Fibroblast of lung (primary cell): ENCODE results near the gene TLR1. TPM values are rescaled to one million over a fixed set of nuclear protein-coding genes. Genes with fewer than 3 reads are reported as not detected.

ENCODE experiments used
- DNase-seq, 2 donors: peaks; one replicate each; pipeline versions ENCODE4 v3.0.0 to v3.0.0-alpha.2; 2010; ENCODE audit warnings: low read depth in 2 of 2
- H2AFZ ChIP-seq: 2 replicates; pipeline ENCODE4 v1.5.1; 2012; ENCODE audit warnings: low read length, control low read depth, inconsistent platforms
- H3K27ac ChIP-seq: 2 replicates; pipeline ENCODE4 v1.5.1; 2011; ENCODE audit warnings: low read length, control low read depth; ENCODE audit not compliant: insufficient read depth
- H3K27me3 ChIP-seq: 2 replicates; pipeline ENCODE4 v1.5.1; 2011; ENCODE audit warnings: mild to moderate bottlenecking, low read length; ENCODE audit not compliant: control insufficient read depth, insufficient read depth
- H3K36me3 ChIP-seq: 2 replicates; pipeline ENCODE4 v1.5.1; 2011; ENCODE audit warnings: low read length; ENCODE audit not compliant: control insufficient read depth, insufficient read depth
- H3K4me1 ChIP-seq: 2 replicates; pipeline ENCODE4 v1.5.1; 2011; ENCODE audit warnings: low read length; ENCODE audit not compliant: control insufficient read depth, insufficient read depth; ENCODE audit errors: extremely low read depth
- H3K4me2 ChIP-seq: 2 replicates; pipeline ENCODE4 v1.5.1; 2011; ENCODE audit warnings: low read length, control low read depth; ENCODE audit not compliant: insufficient read depth; ENCODE audit errors: extremely low read depth
- H3K4me3 ChIP-seq, 4 experiments: fragments of 200-600 bp in 1 of 4; sonication (generic) in 1 of 4; replicated peaks in 1 of 4; 2 replicates each; pipeline ENCODE4 v1.5.1; 2011 to 2016; ENCODE audit warnings: low read length in 4 of 4, low read depth in 3 of 4, mild to moderate bottlenecking in 3 of 4, control low read depth in 2 of 4, inconsistent platforms in 1 of 4, mixed read lengths in 1 of 4; ENCODE audit not compliant: insufficient read depth in 1 of 4; ENCODE audit errors: control extremely low read depth in 1 of 4
- H3K79me2 ChIP-seq: 2 replicates; pipeline ENCODE4 v1.5.1; 2012; ENCODE audit warnings: mild to moderate bottlenecking, low read length, inconsistent platforms; ENCODE audit not compliant: control insufficient read depth, insufficient read depth
- H3K9ac ChIP-seq: 2 replicates; pipeline ENCODE4 v1.5.1; 2011; ENCODE audit warnings: mild to moderate bottlenecking, low read length, control low read depth; ENCODE audit not compliant: insufficient read depth
- H3K9me3 ChIP-seq: 2 replicates; pipeline ENCODE4 v1.5.1; 2012; ENCODE audit warnings: low read depth, low read length; ENCODE audit not compliant: control insufficient read depth, insufficient read depth
- H4K20me1 ChIP-seq: 2 replicates; pipeline ENCODE4 v1.5.1; 2011; ENCODE audit warnings: low read length; ENCODE audit not compliant: control insufficient read depth, insufficient read depth; ENCODE audit errors: extremely low read depth
- EZH2 ChIP-seq: IDR thresholded peaks from 2 replicates; pipeline ENCODE4 v1.5.1; 2012; ENCODE audit warnings: low read length, control low read depth, mild to moderate bottlenecking; ENCODE audit errors: missing control alignments
- polyA plus RNA-seq, 2 donors: library from polyadenylated mRNA; depleted of rRNA in 1 of 2; stranded (reverse) in 1 of 2; unstranded in 1 of 2; fragments of >200 nt; gene quantifications; 2 replicates each; pipeline ENCODE4 v1.2.1, GENCODE V29; 2011 to 2012; ENCODE audit warnings: missing spikeins in 1 of 2
- total RNA-seq: library from RNA; depleted of rRNA; stranded (reverse); fragments of >200 nt; gene quantifications from 2 replicates; pipeline ENCODE4 v1.2.1, GENCODE V29; 2014
- TF ChIP-seq, protein P1 (sequence below), 2 donors: IDR thresholded peaks in 1 of 2; conservative IDR thresholded peaks in 1 of 2; 1 replicate in 1 of 2; 2 replicates in 1 of 2; pipeline ENCODE4 v1.5.1; 2011 to 2012; ENCODE audit warnings: low read length in 2 of 2, control low read depth in 1 of 2, inconsistent platforms in 1 of 2, low read depth in 1 of 2, mild to moderate bottlenecking in 1 of 2

Gene TLR1
- total and polyA plus RNA-seq, 2 donors (not counting 1 experiment from before 2014, with no cell fraction given): 0.77 to 1.7 TPM

DNA sequence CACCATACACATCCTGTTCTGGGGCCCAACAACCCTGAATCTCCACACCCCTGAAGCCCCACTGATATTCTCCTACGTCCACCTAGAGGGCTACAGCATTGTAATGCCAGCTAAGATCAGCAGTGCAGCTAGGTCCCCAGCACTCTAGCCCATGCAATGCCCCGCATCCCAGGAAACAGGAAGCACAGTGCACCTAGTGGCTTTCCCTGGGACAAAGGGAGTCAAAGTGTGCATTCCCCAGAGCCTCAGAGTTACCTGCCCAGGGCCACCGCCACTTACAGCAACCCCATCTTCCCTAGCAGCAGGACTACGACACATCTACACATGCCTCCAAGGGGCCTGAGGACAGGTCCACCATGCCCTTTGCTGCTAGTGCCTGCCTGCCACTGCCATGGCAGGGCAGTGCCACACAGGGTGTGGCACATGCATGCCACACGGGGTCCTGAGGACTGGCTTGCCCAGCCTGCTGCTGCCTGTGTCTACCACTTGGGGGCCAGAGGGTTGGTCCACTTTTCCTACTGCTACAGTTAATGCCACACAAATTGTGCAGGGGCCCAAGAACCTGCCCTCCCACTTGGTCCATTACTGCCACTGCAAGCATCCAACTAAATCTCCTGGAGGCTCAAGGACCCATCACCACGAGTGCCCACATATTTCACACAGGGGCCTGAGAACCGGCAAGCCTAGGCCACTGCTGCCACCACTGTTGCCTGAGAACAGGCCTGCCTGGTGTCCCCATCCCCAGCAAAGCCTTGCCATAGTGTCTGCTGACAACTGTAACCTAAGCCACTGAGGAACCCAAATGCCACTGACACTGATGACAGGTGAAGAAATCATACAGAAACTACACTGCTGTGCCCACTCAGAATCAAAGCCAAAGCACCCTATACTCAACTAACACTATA lies 28.3 kb upstream of the TLR1 start:
- H3K27me3 ChIP-seq: no peaks in the 10 kb centered on the region
- H3K36me3 ChIP-seq: no peaks in the 10 kb centered on the region
- no peak for TF ChIP-seq EZH2
- TF ChIP-seq, protein P1, sequence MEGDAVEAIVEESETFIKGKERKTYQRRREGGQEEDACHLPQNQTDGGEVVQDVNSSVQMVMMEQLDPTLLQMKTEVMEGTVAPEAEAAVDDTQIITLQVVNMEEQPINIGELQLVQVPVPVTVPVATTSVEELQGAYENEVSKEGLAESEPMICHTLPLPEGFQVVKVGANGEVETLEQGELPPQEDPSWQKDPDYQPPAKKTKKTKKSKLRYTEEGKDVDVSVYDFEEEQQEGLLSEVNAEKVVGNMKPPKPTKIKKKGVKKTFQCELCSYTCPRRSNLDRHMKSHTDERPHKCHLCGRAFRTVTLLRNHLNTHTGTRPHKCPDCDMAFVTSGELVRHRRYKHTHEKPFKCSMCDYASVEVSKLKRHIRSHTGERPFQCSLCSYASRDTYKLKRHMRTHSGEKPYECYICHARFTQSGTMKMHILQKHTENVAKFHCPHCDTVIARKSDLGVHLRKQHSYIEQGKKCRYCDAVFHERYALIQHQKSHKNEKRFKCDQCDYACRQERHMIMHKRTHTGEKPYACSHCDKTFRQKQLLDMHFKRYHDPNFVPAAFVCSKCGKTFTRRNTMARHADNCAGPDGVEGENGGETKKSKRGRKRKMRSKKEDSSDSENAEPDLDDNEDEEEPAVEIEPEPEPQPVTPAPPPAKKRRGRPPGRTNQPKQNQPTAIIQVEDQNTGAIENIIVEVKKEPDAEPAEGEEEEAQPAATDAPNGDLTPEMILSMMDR (conservative IDR thresholded peaks at IDR 0.05 in 1 of 2, IDR thresholded peaks at IDR 0.05 in 1 of 2; ENCODE audit: low read depth in 1 of 2, low read length in 2 of 2): no peak
- no peak for DNase-seq
- H3K9ac ChIP-seq: no peak overlapping the region
- no peak overlapping the region for H3K4me3 ChIP-seq
- no peaks in the 10 kb centered on the region for H3K9me3 ChIP-seq
- no peaks in the 10 kb centered on the region for H3K4me1 ChIP-seq
- no peaks in the 10 kb centered on the region for H3K79me2 ChIP-seq
- H2AFZ ChIP-seq: no peak overlapping the region
- H3K4me2 ChIP-seq: no peak overlapping the region
- H3K27ac ChIP-seq: no peak overlapping the region
- H4K20me1 ChIP-seq: no peaks in the 10 kb centered on the region

DNA sequence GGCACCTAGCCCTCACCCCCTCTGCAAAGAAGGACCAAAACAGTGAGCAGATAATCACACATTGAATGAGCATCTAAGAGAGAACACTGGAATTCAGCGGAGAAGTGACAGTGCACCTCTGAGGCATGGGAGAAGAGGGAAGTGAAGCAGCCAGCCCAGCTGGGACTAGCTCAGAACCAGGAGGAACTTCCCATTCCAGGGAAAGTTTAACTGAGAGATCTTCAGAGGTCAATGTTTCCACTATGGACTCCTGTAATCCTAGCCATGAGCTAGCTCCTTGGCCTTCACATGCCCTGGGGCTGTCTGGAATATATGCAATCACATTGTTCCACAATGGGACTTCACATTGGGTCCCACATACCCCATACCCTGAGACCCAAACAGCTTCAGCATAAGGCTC lies 27.6 kb upstream of the TLR1 start:
- Histone ChIP-seq H3K4me3 (no peak overlapping the region), H4K20me1 (no peaks in the 10 kb centered on the region), H3K79me2 (no peaks in the 10 kb centered on the region), H3K9me3 (no peaks in the 10 kb centered on the region), H3K9ac (no peak overlapping the region), H2AFZ (no peak overlapping the region), H3K4me1 (no peaks in the 10 kb centered on the region), H3K4me2 (no peak overlapping the region), H3K36me3 (no peaks in the 10 kb centered on the region), H3K27ac (no peak overlapping the region), H3K27me3 (no peaks in the 10 kb centered on the region)
- DNase-seq: no peak
- no peak for TF ChIP-seq EZH2
- TF ChIP-seq, protein P1 (conservative IDR thresholded peaks at IDR 0.05 in 1 of 2, IDR thresholded peaks at IDR 0.05 in 1 of 2; ENCODE audit: low read depth in 1 of 2, low read length in 2 of 2): no peak

DNA sequence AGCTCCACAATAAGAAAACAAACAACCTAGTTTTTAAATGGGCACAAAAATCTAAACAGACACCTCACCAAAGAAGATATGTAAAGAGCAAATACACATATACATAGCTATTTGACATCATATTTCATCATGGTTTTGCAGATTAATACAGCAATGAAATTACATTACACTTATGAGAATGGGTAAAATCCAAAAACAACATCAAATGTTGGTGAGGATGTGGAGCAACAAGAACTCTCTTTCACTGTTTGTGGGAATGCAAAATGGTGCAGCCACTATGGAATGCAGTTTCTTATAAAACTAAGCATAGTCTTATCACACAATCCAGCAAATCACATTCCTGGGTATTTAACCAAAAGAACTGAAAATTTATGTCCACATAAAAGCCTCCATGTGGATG lies 27.1 kb upstream of the TLR1 start:
- Histone ChIP-seq H3K9ac (no peak overlapping the region), H3K27me3 (no peaks in the 10 kb centered on the region), H3K9me3 (no peaks in the 10 kb centered on the region), H3K4me3 (no peak overlapping the region), H3K36me3 (no peaks in the 10 kb centered on the region), H3K4me1 (no peaks in the 10 kb centered on the region), H2AFZ (no peak overlapping the region), H3K27ac (no peak overlapping the region), H3K4me2 (no peak overlapping the region), H4K20me1 (no peaks in the 10 kb centered on the region), H3K79me2 (no peaks in the 10 kb centered on the region)
- no peak for TF ChIP-seq EZH2
- TF ChIP-seq, protein P1 (conservative IDR thresholded peaks at IDR 0.05 in 1 of 2, IDR thresholded peaks at IDR 0.05 in 1 of 2; ENCODE audit: low read depth in 1 of 2, low read length in 2 of 2): no peak
- peak; percentile 14 to 61 for DNase-seq
